GM18867 (cell line): ENCODE results near the gene GLI3.

Source experiments
- ATAC-seq: cut with Tn5 transposase; IDR thresholded peaks from one replicate; pipeline ENCODE4 v1.9.1; 2021; ENCODE audit warnings: mild to moderate bottlenecking, moderate library complexity; ENCODE audit not compliant: unreplicated experiment

GLI3 gene

DNA sequence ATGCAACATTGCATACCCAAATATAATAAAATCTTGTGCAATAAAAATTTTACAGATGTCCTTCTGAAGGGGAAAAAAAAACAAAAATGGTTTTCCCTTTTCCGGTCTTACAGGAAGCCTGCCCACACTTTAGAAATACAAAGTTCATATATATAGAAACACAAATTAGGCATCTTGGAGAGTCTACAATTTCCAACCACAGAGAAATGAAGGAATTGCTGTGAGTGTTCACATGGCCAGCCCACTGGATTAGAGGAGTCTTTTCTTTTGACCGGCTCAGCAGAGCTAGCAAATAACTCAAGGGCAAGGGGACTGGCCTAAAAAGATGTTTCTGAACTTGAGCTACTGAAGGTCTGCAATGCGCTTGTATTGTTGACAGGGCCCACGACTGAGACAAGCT is 92.4 kb downstream of the GLI3 start:
- no peak for ATAC-seq

GRCh38 chr7:42143711-42144600 is 93.1 kb downstream of the GLI3 start:
- ATAC-seq = no peak

DNA sequence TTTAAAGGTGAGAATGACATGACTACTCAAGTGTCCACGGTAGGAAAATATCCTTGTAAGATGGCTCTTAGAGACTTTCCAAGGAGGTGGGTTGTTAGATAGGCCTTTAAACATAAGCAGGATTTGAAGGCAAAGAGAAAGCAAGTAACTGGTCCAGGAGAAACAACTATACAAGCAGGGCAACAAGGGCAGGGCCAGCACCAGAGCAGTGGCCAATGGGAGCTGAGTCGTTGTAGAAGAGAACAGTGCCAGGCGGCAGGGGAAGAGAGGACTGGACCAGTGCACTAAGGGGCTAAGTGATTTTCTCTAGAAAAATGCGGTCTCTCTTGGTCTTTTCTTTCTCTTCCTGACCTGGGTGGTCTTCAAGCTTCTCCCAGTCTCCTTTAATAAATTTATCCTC is 94.9 kb downstream of the GLI3 start:
- ATAC-seq = no peak

- no peak for ATAC-seq
Measured at GRCh38 chr7:42139751-42140150, 97.3 kb downstream of the GLI3 start.

GRCh38 chr7:42138691-42139090 is 98.3 kb downstream of the GLI3 start:
- ATAC-seq = no peak

DNA sequence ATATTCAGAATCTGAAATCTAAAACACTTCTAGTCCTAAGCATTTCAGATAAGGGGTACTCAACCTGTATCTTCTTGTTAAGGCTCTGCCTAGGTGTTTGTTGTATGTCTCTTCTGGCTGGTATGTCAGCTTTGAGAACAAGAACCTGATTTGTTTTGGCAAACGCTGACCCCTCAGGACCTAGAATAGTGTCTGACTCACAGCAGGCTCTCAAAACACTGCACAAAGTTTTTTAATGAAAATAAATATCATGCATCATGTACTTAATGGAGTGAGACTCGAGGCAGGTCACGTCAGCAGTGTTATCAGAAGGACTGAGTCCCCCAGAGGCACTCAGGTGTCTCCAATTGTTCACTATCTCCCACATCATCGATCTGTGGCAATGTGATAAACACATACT is 99.1 kb downstream of the GLI3 start:
- no peak for ATAC-seq

DNA sequence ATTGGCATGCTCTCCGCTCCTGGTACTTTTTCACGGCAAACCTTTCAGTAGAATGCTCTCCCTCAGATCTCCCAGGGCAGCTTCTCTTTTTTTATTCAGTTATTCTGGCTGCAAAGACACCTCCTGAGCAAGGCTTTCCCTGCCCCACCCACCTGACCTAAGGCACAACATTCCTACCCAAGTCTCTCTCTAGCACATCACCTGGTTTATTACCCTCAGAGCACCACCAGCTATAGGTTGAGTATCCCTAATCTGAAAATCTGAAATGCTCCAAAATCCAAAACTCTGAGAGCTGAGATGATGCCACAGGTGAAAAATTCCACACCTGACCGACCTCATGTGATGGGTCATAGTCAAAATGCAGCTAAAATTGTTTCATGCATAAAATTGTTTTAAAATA is 99.6 kb downstream of the GLI3 start:
- ATAC-seq = no peak

DNA sequence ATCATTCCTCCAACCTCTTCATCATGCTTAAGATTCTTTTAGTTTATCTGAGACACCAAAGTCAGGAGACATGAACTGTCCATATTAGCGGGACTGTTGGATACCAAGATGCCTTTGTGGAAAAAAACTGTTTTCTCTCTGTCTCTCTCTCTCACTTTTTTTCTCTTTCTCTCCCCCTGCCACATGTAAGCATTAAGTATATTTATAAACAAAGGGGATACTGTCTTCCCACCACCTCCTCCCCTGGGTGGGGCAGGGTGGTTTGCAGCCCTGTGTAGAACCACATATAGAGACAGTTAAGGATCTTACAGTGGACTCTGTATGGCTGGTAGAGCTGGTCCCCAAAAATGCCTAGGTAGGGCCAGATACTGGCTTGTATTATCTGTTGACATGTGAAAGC is 101.3 kb downstream of the GLI3 start:
- no peak for ATAC-seq

- no peak for ATAC-seq
Measured at GRCh38 chr7:42134276-42134876, 102.6 kb downstream of the GLI3 start.

- no peak for ATAC-seq
Measured at GRCh38 chr7:42133321-42133720, 103.7 kb downstream of the GLI3 start.

DNA sequence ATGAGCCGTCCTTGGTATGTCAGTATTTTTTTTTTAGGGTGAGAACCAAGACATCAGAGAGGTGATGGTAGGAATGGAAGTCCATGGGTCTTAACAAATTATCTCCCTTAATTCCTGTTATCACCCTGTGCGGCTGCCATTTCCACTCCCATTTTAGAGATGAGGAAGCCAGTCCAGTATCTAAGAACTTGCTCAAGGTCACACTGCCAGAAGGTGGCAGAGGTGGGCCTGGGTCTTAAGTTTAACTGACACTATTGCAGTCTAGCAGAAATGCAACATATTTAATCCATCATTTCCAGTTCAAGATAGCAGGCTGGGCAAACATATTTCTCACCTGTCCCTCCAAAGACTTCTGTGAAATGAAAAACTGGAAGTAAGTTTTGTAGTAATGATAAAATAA is 108.3 kb downstream of the GLI3 start:
- no peak for ATAC-seq

DNA sequence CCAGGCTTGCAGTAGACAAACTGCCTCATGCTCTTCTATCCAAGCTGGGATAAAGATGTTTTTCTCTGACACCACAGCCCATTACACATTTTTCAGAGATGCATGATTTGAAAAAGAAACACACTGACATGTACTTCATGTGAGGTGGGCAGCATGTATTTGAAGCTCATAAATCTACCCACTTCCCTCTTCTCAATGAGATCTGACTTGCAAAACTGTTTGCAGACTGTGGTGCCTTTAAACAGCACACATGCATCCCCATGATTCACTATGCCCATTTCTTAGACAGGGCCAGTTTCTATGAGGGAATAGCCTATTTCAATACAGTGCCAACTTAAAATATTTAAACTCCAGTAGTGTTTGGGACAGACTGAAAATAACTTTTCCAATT is 109.8 kb downstream of the GLI3 start:
- no peak for ATAC-seq

DNA sequence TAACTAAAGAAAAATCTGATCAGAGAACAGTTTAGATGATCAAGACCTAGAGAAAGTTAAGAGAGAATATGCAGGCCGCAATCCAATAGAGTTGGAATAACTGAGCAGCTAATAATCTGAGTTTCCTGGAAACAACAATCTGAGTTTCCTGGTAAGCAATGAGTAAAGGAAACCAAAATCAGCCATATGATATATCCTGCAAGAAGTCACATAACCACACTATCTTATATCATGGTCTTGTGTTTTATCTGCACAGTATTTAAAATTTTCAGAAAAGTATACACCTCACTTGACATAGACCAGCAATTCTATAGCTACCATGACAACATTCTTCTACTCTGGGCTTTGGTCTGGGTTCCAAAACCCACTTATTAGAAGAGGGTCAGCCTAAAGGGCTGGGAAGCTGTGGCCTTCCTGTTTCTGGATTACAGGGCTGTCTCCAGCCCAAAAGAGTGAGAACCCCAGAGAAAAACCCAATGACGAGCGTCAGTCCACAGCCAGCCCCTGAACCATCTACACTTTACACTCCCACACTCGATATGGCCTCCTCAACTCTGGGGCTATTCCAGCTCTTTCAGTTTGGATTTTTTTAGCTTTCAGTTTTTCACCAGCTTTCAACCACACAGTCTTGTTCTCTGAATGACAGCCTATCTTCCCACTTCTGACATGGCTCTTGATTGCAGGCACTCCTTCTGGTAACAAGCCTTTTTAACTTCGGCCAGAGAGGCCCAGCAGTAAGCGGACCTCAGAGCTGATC is 110.4 kb downstream of the GLI3 start:
- no peak for ATAC-seq

GRCh38 chr7:42125321-42125720 is 111.7 kb downstream of the GLI3 start:
- ATAC-seq = no peak

DNA sequence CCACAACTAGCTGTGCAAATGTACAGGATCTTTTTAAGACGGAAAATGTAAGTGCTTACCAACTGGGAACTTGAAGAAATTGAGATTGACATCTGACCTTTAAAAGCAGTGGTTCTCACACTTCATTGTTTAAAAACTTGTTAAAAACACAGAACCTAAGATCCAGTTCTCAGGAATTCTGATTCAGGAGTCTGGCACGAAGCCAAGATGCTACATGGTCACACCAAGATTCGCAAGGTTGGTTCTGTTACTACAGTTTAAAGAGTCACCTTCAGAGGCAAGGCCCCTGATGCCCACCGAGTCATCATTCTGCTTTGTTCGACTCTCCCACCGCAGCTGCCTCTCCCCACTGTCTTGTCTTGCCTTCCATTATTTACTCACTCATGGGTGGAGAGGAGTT is 113.3 kb downstream of the GLI3 start:
- no peak for ATAC-seq

GRCh38 chr7:42120191-42120590 is 116.8 kb downstream of the GLI3 start:
- no peak for ATAC-seq

DNA sequence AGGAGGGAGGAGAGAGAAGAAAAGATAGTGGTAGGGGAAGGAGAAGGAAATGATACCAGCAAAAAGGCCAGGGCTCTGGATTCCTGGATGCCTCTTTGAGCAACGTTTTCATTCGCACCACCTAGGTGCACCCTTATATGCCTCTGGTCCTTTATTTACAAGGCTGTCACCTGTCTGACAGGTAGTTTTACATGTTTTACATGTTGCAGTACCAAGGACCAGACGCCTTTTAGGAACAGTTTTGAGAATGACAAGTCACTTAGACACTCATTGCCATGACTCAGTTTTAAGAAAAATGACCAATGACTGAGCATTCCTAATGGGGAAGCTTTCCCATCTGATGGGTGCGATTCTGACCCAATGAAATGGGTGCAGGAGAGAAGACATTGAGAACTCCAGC is 119.8 kb downstream of the GLI3 start:
- ATAC-seq = no peak

DNA sequence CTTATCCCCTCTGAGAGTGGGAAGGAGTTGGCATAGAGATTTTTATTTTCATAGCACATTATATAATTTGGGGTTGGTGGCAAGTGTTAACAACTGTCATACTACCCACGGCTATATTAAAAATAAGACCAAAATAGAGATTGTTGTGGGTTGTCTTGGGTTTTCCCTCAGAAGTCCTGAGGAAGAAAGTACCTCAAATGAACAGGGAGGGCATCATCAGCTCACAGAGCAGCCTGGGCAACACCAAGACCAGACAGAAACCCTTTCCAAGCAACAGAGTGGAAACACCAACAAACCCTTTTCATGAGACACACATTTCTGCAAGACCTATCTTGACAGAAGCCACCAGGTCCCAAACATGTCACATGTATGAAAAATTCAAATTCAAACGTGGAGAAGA is 121.2 kb downstream of the GLI3 start:
- no peak for ATAC-seq

DNA sequence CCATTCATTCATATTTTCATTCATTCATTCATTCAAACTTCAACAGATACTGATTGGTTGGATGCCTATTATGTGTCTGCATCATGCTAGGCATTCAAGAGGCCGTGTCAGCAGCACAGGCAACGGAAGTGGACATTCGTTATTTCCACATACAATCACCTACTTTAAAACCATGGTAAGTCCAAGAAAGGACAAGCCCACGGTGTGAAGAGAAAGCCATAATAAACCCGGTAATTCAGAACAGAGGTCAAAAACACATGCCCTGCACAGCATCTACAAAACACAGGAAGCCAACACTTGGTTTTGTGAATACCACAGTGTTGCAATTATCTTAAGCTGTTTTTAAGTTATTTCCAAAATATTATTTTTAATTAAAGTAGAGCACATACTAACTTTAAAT is 126.7 kb downstream of the GLI3 start:
- ATAC-seq = no peak

- no peak for ATAC-seq
Measured at GRCh38 chr7:42108803-42109528, 128.0 kb downstream of the GLI3 start.
